Measurements from ENCODE around the gene PIP5K1A.

DNA sequence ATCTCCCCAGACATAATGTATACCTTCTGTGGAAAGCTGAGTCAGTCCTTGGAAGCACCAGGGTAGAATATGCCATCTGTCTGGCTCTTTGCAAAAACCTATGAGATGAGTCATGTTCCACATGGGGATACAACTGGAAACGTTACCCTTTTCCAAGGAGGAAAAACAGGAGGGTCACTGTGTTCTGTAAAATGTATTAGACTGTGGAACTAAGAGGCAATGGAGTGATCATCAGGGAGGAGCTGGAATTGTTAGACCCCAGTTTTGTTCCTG, 40.1 kb downstream of the PIP5K1A start:
- TF ChIP-seq, protein P1, sequence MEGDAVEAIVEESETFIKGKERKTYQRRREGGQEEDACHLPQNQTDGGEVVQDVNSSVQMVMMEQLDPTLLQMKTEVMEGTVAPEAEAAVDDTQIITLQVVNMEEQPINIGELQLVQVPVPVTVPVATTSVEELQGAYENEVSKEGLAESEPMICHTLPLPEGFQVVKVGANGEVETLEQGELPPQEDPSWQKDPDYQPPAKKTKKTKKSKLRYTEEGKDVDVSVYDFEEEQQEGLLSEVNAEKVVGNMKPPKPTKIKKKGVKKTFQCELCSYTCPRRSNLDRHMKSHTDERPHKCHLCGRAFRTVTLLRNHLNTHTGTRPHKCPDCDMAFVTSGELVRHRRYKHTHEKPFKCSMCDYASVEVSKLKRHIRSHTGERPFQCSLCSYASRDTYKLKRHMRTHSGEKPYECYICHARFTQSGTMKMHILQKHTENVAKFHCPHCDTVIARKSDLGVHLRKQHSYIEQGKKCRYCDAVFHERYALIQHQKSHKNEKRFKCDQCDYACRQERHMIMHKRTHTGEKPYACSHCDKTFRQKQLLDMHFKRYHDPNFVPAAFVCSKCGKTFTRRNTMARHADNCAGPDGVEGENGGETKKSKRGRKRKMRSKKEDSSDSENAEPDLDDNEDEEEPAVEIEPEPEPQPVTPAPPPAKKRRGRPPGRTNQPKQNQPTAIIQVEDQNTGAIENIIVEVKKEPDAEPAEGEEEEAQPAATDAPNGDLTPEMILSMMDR (IDR thresholded peaks at IDR 0.05) = no peak
- TF ChIP-seq POLR2AphosphoS5 (IDR thresholded peaks at IDR 0.05; ENCODE audit: low read depth, low read length) (peak; percentile 64; the same call in 1 of the 2 replicates), EP300 (IDR thresholded peaks at IDR 0.05; ENCODE audit: borderline replicate concordance in 1 of 2, low read depth in 1 of 2, low read length in 1 of 2) (peak in 1 of 2 experiments; percentile 53; a peak in 1 of 4 replicates), RAD21 (IDR thresholded peaks at IDR 0.05; ENCODE audit: low read length) (no peak), TEAD4 (IDR thresholded peaks at IDR 0.05; ENCODE audit: borderline replicate concordance, insufficient read depth) (0 out of 2 replicates have a peak, but pooled peaks have one; percentile 41)
- TF ChIP-seq, protein P2, sequence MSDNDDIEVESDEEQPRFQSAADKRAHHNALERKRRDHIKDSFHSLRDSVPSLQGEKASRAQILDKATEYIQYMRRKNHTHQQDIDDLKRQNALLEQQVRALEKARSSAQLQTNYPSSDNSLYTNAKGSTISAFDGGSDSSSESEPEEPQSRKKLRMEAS (IDR thresholded peaks at IDR 0.05; ENCODE audit: low read depth) = peak; percentile 55; the same call in 1 of the 2 replicates
- TF ChIP-seq, protein P3, sequence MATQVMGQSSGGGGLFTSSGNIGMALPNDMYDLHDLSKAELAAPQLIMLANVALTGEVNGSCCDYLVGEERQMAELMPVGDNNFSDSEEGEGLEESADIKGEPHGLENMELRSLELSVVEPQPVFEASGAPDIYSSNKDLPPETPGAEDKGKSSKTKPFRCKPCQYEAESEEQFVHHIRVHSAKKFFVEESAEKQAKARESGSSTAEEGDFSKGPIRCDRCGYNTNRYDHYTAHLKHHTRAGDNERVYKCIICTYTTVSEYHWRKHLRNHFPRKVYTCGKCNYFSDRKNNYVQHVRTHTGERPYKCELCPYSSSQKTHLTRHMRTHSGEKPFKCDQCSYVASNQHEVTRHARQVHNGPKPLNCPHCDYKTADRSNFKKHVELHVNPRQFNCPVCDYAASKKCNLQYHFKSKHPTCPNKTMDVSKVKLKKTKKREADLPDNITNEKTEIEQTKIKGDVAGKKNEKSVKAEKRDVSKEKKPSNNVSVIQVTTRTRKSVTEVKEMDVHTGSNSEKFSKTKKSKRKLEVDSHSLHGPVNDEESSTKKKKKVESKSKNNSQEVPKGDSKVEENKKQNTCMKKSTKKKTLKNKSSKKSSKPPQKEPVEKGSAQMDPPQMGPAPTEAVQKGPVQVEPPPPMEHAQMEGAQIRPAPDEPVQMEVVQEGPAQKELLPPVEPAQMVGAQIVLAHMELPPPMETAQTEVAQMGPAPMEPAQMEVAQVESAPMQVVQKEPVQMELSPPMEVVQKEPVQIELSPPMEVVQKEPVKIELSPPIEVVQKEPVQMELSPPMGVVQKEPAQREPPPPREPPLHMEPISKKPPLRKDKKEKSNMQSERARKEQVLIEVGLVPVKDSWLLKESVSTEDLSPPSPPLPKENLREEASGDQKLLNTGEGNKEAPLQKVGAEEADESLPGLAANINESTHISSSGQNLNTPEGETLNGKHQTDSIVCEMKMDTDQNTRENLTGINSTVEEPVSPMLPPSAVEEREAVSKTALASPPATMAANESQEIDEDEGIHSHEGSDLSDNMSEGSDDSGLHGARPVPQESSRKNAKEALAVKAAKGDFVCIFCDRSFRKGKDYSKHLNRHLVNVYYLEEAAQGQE (IDR thresholded peaks at IDR 0.05; ENCODE audit: low read depth, low read length) = no peak

Measured in SK-N-SH (cell line).